WERI-Rb-1 (cell line): ENCODE measurements around the gene ANLN.
"Not testable (repeated sequence)": the region's sequence is repeated elsewhere in the genome, so short reads cannot be mapped to it uniquely, and the experiment has no call there.

Source experiments
- DNase-seq: peaks from one replicate; pipeline ENCODE4 v3.0.0-alpha.2; 2020
- H3K27ac ChIP-seq: fragments of 250-450 bp; sonication (Bioruptor Pico); 2 replicates; pipeline ENCODE4 v1.5.1; 2020; ENCODE audit warnings: mild to moderate bottlenecking, moderate library complexity
- H3K27me3 ChIP-seq: fragments of 250-450 bp; sonication (Bioruptor Pico); 2 replicates; pipeline ENCODE4 v1.5.1; 2021; ENCODE audit warnings: mild to moderate bottlenecking, low read depth, moderate library complexity; ENCODE audit not compliant: insufficient read depth, severe bottlenecking
- H3K36me3 ChIP-seq: fragments of 250-450 bp; sonication (Bioruptor Pico); 2 replicates; pipeline ENCODE4 v1.5.1; 2020; ENCODE audit warnings: mild to moderate bottlenecking, moderate library complexity
- H3K4me3 ChIP-seq: 2 replicates; pipeline ENCODE4 v1.5.1; 2011; ENCODE audit warnings: low read depth, mild to moderate bottlenecking, control low read depth, low read length
- H3K9me3 ChIP-seq: fragments of 250-450 bp; sonication (Bioruptor Pico); 2 replicates; pipeline ENCODE4 v1.5.1; 2021; ENCODE audit warnings: mild to moderate bottlenecking, moderate library complexity; ENCODE audit not compliant: severe bottlenecking
- TF ChIP-seq, protein P1 (sequence below): IDR thresholded peaks from 2 replicates; pipeline ENCODE4 v1.5.1; 2011; ENCODE audit warnings: low read depth, mild to moderate bottlenecking, control low read depth, inconsistent platforms, low read length

The ANLN gene

DNA sequence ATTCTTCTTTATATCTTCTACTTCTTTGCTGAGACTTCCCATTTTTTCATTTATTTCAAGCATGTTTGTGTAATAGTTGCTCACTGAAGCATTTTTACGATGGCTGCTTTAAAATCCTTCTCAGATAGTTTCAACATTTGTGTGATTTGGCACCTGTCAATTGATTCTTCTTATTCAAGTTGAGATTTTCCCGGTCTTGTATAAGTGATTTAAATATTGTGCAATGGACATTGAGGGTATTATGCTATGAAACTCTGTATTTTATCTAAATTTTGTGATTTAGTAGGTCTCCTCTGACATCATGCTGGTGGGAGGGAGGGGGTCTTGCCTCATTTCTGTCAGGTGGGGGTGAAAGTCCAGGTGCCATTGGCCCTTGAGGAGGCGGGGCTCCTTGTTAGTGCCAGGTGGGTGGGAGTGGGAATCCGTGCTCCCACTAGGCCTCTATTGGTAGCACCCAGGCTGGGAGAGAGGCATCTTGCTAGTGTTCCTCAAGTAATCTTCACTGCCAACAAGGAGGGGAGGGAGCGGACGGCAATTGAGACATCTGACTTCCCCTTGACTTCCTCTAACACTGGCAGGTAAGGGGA is 73.0 kb downstream of the ANLN start:
- Histone ChIP-seq H3K9me3 (no peaks in the 10 kb centered on the region), H3K36me3 (no peaks in the 10 kb centered on the region), H3K4me3 (no peak overlapping the region), H3K27ac (no peak overlapping the region), H3K27me3 (no peaks in the 10 kb centered on the region)
- TF ChIP-seq, protein P1, sequence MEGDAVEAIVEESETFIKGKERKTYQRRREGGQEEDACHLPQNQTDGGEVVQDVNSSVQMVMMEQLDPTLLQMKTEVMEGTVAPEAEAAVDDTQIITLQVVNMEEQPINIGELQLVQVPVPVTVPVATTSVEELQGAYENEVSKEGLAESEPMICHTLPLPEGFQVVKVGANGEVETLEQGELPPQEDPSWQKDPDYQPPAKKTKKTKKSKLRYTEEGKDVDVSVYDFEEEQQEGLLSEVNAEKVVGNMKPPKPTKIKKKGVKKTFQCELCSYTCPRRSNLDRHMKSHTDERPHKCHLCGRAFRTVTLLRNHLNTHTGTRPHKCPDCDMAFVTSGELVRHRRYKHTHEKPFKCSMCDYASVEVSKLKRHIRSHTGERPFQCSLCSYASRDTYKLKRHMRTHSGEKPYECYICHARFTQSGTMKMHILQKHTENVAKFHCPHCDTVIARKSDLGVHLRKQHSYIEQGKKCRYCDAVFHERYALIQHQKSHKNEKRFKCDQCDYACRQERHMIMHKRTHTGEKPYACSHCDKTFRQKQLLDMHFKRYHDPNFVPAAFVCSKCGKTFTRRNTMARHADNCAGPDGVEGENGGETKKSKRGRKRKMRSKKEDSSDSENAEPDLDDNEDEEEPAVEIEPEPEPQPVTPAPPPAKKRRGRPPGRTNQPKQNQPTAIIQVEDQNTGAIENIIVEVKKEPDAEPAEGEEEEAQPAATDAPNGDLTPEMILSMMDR: no peak
- no peak for DNase-seq

DNA sequence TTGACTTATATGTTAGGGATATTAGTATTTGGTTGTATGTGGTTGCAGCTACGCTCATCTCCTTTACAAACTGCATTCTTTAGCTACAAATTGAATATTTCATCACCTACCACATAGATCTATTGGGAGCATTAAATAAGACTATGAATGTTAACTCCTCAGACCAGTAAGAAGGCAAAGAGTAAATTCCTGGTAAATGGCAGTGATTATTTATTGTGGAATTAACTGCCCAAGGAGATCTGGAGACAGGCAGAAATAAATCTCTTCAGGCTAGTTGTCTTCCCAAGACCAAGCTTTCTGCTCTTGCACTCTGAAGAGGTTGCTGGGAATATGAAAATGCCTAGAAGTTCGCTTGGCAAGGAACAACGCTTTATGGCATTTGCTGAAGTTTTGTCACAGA is 74.6 kb downstream of the ANLN start:
- Histone ChIP-seq H3K36me3 (no peaks in the 10 kb centered on the region), H3K27me3 (no peaks in the 10 kb centered on the region), H3K9me3 (no peaks in the 10 kb centered on the region), H3K4me3 (no peak overlapping the region), H3K27ac (no peak overlapping the region)
- TF ChIP-seq, protein P1: no peak
- DNase-seq: no peak

DNA sequence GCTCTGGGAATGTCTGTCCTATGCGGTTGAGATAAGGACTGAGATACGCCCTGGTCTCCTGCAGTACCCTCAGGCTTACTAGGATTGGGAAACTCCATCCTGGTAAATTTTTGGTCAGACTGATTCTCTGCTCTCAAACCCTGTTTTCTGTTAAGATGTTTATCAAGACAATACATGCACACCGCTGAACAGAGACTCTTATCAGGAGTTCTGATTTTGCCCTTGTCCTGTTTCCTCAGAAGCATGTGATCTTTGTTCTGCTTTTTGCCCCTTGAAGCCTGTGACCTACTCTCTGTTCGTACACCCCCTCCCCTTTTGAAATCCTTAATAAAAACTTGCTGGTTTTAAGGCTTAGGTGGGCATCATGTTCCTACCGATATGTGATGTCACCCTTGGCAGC is 76.3 kb downstream of the ANLN start:
- H3K27ac ChIP-seq, H3K27me3 ChIP-seq, DNase-seq, H3K9me3 ChIP-seq, H3K36me3 ChIP-seq, H3K4me3 ChIP-seq: not testable (repeated sequence)

DNA sequence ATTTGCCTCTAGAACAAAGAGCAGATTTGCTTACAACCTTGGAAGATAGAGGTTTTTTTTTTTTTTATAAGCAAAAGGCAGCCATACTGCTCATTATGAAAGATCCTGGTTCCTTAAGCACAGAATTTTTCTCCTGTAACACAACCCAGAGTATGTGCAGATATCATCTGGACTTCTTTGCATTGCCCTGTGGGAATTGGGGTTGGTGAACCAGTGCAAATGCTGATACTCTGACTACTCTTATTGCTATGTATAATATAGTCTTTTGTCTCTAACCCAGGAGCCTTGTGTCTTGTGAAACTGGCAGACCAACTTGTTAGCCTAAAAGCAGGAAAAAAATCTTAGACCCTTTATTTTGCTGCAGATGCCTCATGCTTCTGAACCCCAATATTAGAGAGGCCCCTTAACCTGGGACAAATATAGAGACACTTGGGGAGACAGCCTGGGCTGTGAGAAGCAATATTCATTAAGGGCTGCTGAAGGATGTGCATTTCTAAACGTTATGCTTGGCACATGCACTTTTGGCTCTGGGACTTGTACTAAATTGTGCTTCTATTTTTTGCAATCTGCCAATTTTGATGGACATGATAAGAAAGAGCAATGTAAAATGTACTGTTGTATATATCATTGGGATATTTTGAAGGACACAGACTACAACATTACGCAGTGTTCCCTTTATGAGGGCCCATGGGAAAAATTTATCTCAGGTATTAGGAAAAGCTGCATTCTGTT is 78.9 kb downstream of the ANLN start:
- H3K27me3 ChIP-seq: no peaks in the 10 kb centered on the region
- no peak overlapping the region for H3K27ac ChIP-seq
- H3K9me3 ChIP-seq: no peaks in the 10 kb centered on the region
- no peak overlapping the region for H3K4me3 ChIP-seq
- H3K36me3 ChIP-seq: no peaks in the 10 kb centered on the region
- TF ChIP-seq, protein P1: no peak
- no peak for DNase-seq

DNA sequence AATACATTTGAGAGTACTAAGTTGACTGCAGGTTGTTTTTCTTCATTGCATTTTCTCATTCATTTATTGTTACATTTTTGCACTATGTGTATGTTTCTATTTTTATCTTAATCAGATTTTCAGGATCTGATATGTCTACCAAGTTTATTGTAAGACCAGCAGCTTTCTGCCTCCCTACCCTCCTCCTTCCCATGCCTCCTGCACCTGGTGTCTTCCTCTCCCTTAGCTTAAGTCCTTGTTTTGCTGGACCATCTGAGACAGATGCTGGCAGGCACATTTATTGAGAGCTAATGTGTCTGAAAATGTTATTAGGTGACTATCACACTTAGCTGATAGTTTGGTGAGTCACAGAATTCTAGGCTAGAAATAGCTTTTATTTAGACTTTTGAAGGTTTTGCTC is 79.6 kb downstream of the ANLN start:
- Histone ChIP-seq H3K9me3 (no peaks in the 10 kb centered on the region), H3K4me3 (no peak overlapping the region), H3K27ac (no peak overlapping the region), H3K27me3 (no peaks in the 10 kb centered on the region), H3K36me3 (no peaks in the 10 kb centered on the region)
- TF ChIP-seq, protein P1: no peak
- no peak for DNase-seq

DNA sequence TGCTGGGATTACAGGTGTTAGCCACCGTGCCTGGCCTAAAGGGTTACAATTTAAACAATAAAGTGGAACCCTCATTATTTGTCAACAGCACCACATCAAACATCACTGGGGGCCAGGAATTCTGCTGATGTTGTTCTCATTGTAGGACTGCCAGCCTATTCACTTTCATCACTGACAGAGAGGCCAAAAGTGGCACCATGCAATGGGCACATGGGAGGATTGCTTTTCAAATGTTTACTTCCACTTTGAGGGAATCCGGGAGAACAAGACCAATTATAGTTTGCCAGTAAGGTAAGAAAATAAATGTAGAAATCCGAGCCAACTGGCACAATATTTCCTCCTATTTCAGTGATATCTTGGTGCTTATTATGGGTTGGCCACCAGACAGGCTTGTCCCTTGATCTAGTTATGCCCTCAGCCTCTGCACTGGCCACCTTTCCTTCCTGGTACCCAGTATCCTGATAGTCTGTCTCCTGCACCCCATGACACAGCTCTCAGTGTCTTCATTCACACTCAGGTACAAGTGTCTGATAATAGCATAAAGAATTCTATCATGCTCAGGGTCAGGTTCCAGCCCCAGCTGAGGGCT is 82.6 kb downstream of the ANLN start:
- DNase-seq: no peak
- Histone ChIP-seq H3K27me3 (no peaks in the 10 kb centered on the region), H3K9me3 (no peaks in the 10 kb centered on the region), H3K36me3 (no peaks in the 10 kb centered on the region), H3K27ac (no peak overlapping the region), H3K4me3 (no peak overlapping the region)
- TF ChIP-seq, protein P1: no peak
